NK-92 treated with Interleukin-12 subunit alpha and Interleukin-12 subunit beta, amount 100 ng/mL, for 24 hours (cell line): Measurements from ENCODE around the gene STK26.
"Not testable (repeated sequence)": the region's sequence is repeated elsewhere in the genome, so short reads cannot be mapped to it uniquely, and the experiment has no call there.

ENCODE experiments used
- DNase-seq: peaks from one replicate; lab custom pipeline; 2025; lab: John Stamatoyannopoulos, UW

STK26 gene

GRCh38 chrX:132037479-132037993 is 14.4 kb downstream of the STK26 start:
- no peak for DNase-seq

GRCh38 chrX:132040066-132040465 is 17.0 kb downstream of the STK26 start:
- no peak for DNase-seq

- no peak for DNase-seq
These were observed 17.9 kb downstream of the STK26 start for GRCh38 chrX:132041015-132041414.

- DNase-seq = no peak
These were observed 20.9 kb downstream of the STK26 start for GRCh38 chrX:132043977-132044376.

GRCh38 chrX:132044953-132045352 is 21.9 kb downstream of the STK26 start:
- DNase-seq = no peak

- DNase-seq = no peak
These were observed 22.4 kb downstream of the STK26 start for GRCh38 chrX:132045456-132045855.

GRCh38 chrX:132046533-132046932 is 23.4 kb downstream of the STK26 start:
- DNase-seq = no peak

GRCh38 chrX:132051778-132052177 is 28.7 kb downstream of the STK26 start:
- not testable (repeated sequence) for DNase-seq

GRCh38 chrX:132058050-132058449 is 34.9 kb downstream of the STK26 start:
- DNase-seq = no peak

GRCh38 chrX:132058975-132059374 is 35.9 kb downstream of the STK26 start:
- no peak for DNase-seq

GRCh38 chrX:132059973-132060540 is 37.0 kb downstream of the STK26 start:
- DNase-seq = no peak

- DNase-seq = no peak
These were observed 40.2 kb downstream of the STK26 start for GRCh38 chrX:132063334-132063733.

GRCh38 chrX:132063862-132064261 is 40.8 kb downstream of the STK26 start:
- no peak for DNase-seq

GRCh38 chrX:132068405-132068804 is 45.3 kb downstream of the STK26 start:
- no peak for DNase-seq

- no peak for DNase-seq
These were observed 48.2 kb downstream of the STK26 start for GRCh38 chrX:132071254-132071653.

GRCh38 chrX:132077414-132077813 is 54.3 kb downstream of the STK26 start:
- no peak for DNase-seq

GRCh38 chrX:132077912-132078311 is 54.8 kb downstream of the STK26 start:
- DNase-seq = no peak

- no peak for DNase-seq
These were observed 62.7 kb downstream of the STK26 start for GRCh38 chrX:132085786-132086185.

- no peak for DNase-seq
These were observed 63.6 kb downstream of the STK26 start for GRCh38 chrX:132086672-132087071.

- no peak for DNase-seq
These were observed 65.8 kb downstream of the STK26 start for GRCh38 chrX:132088864-132089263.

GRCh38 chrX:132090403-132091159 is 67.5 kb downstream of the STK26 start:
- no peak for DNase-seq

- peak; percentile 12 for DNase-seq
These were observed 69.5 kb downstream of the STK26 start for GRCh38 chrX:132092439-132093065.

GRCh38 chrX:132093239-132093860 is 70.2 kb downstream of the STK26 start:
- no peak for DNase-seq
